HepG2 (cell line): ENCODE results near the gene TMBIM1. TPM values are rescaled to one million over a fixed set of nuclear protein-coding genes. Genes with fewer than 3 reads are reported as not detected.

Experiments
- ARNT2 ChIP-seq: sonication (generic); formaldehyde crosslinking; IDR thresholded peaks from 2 replicates; pipeline ENCODE4 v1.8.0; 2022; ENCODE audit warnings: mild to moderate bottlenecking, low read depth, missing genetic modification reagents, moderate library complexity
- BCL6 ChIP-seq: IDR thresholded peaks from 2 replicates; pipeline ENCODE4 v1.6.1; 2016; ENCODE audit warnings: missing genetic modification reagents, missing compliant biosample characterization
- CREB1 ChIP-seq, 2 experiments: fragments of 450-650 bp in 1 of 2; IDR thresholded peaks; 2 replicates each; pipeline ENCODE4 v1.6.1; 2016 to 2017; ENCODE audit warnings: control low read depth in 1 of 2, mild to moderate bottlenecking in 1 of 2, missing compliant biosample characterization in 1 of 2, missing genetic modification characterization in 1 of 2
- DPF2 ChIP-seq: sonication (generic); formaldehyde crosslinking; IDR thresholded peaks from 2 replicates; pipeline ENCODE4 v1.4.0; 2020; ENCODE audit warnings: mild to moderate bottlenecking, low read depth, missing genetic modification reagents, borderline replicate concordance
- DR1 ChIP-seq: sonication (generic); formaldehyde crosslinking; IDR thresholded peaks from 2 replicates; pipeline ENCODE4 v1.8.0; 2021; ENCODE audit warnings: mild to moderate bottlenecking, missing genetic modification reagents, inconsistent platforms
- FOXM1 ChIP-seq: sonication (generic); formaldehyde crosslinking; IDR thresholded peaks from 2 replicates; pipeline ENCODE4 v1.5.0; 2020; ENCODE audit warnings: missing genetic modification reagents
- FOXP1 ChIP-seq, 2 experiments: fragments of 450-650 bp in 1 of 2; IDR thresholded peaks; 2 replicates each; pipeline ENCODE4 v1.6.1; 2017 to 2018; ENCODE audit warnings: antibody characterized with exemption in 1 of 2
- HIVEP1 ChIP-seq: sonication (generic); formaldehyde crosslinking; IDR thresholded peaks from 2 replicates; pipeline ENCODE4 v1.4.0; 2020; ENCODE audit warnings: mild to moderate bottlenecking, missing genetic modification reagents
- JDP2 ChIP-seq: sonication (generic); formaldehyde crosslinking; IDR thresholded peaks from 2 replicates; pipeline ENCODE4 v1.8.1; 2022; ENCODE audit warnings: missing genetic modification reagents, borderline replicate concordance
- KDM3A ChIP-seq: IDR thresholded peaks from 2 replicates; pipeline ENCODE4 v1.6.1; 2018; ENCODE audit warnings: low read depth, missing compliant biosample characterization
- MED13 ChIP-seq: sonication (generic); formaldehyde crosslinking; IDR thresholded peaks from 2 replicates; pipeline ENCODE4 v1.5.0; 2020; ENCODE audit warnings: missing genetic modification reagents
- NKX3-1 ChIP-seq: sonication (generic); formaldehyde crosslinking; IDR thresholded peaks from 2 replicates; pipeline ENCODE4 v1.5.0; 2020; ENCODE audit warnings: missing genetic modification reagents
- RCOR2 ChIP-seq: IDR thresholded peaks from 2 replicates; pipeline ENCODE4 v1.6.1; 2016; ENCODE audit warnings: missing biosample characterization, missing genetic modification reagents
- REL ChIP-seq: sonication (generic); formaldehyde crosslinking; conservative IDR thresholded peaks from 2 replicates; pipeline ENCODE4 v1.8.0; 2022; ENCODE audit warnings: mild to moderate bottlenecking, missing genetic modification reagents, moderate library complexity
- RXRB ChIP-seq: IDR thresholded peaks from 2 replicates; pipeline ENCODE4 v1.6.1; 2016; ENCODE audit warnings: borderline replicate concordance, missing genetic modification reagents, missing compliant biosample characterization
- SOX5 ChIP-seq: IDR thresholded peaks from 2 replicates; pipeline ENCODE4 v1.6.1; 2016; ENCODE audit warnings: borderline replicate concordance
- STAG1 ChIP-seq: sonication (generic); formaldehyde crosslinking; IDR thresholded peaks from 2 replicates; pipeline ENCODE4 v1.4.0; 2020; ENCODE audit warnings: missing genetic modification reagents
- TBX2 ChIP-seq: sonication (generic); formaldehyde crosslinking; IDR thresholded peaks from 2 replicates; pipeline ENCODE4 v1.5.0; 2020; ENCODE audit warnings: missing genetic modification reagents, mild to moderate bottlenecking, borderline replicate concordance
- ZBTB7B ChIP-seq: sonication (generic); formaldehyde crosslinking; IDR thresholded peaks from 2 replicates; pipeline ENCODE4 v1.4.0; 2020; ENCODE audit warnings: missing genetic modification reagents
- ZMAT3 ChIP-seq: sonication (generic); formaldehyde crosslinking; conservative IDR thresholded peaks from 2 replicates; pipeline ENCODE4 v1.7.0; 2021; ENCODE audit warnings: missing genetic modification reagents
- ZNF143 ChIP-seq: sonication (generic); formaldehyde crosslinking; IDR thresholded peaks from 2 replicates; pipeline ENCODE4 v1.4.0; 2020; ENCODE audit warnings: missing genetic modification reagents
- ZNF160 ChIP-seq: sonication (generic); formaldehyde crosslinking; IDR thresholded peaks from 2 replicates; pipeline ENCODE4 v1.8.0; 2022; ENCODE audit warnings: mild to moderate bottlenecking, inconsistent platforms, missing genetic modification reagents
- ZNF331 ChIP-seq: sonication (generic); formaldehyde crosslinking; IDR thresholded peaks from 2 replicates; pipeline ENCODE4 v1.4.0; 2020; ENCODE audit warnings: missing genetic modification reagents
- ZNF333 ChIP-seq: sonication (generic); formaldehyde crosslinking; IDR thresholded peaks from 2 replicates; pipeline ENCODE4 v1.4.0; 2020; ENCODE audit warnings: mild to moderate bottlenecking, missing genetic modification reagents, borderline replicate concordance
- ZNF460 ChIP-seq: sonication (generic); formaldehyde crosslinking; IDR thresholded peaks from 2 replicates; pipeline ENCODE4 v1.5.1; 2020; ENCODE audit warnings: missing genetic modification reagents, mild to moderate bottlenecking, borderline replicate concordance
- ZNF547 ChIP-seq: sonication (generic); formaldehyde crosslinking; IDR thresholded peaks from 2 replicates; pipeline ENCODE4 v1.5.1; 2020; ENCODE audit warnings: mild to moderate bottlenecking, missing genetic modification reagents
- ZNF577 ChIP-seq: sonication (generic); formaldehyde crosslinking; IDR thresholded peaks from 2 replicates; pipeline ENCODE4 v1.4.0; 2020; ENCODE audit warnings: mild to moderate bottlenecking, low read depth, missing genetic modification reagents, borderline replicate concordance
- ZSCAN31 ChIP-seq: sonication (generic); formaldehyde crosslinking; IDR thresholded peaks from 2 replicates; pipeline ENCODE4 v1.5.0; 2020; ENCODE audit warnings: low read depth, mild to moderate bottlenecking, missing genetic modification reagents
- polyA plus RNA-seq, 8 experiments: library from polyadenylated mRNA; depleted of rRNA in 3 of 8; stranded (reverse) in 7 of 8; unstranded in 1 of 8; fragments of >200 nt; fragmentation: Illumina TruSeq in 4 of 8; extraction: Trizol in 4 of 8; gene quantifications; 2 replicates each; pipeline versions ENCODE4 v1.2.1 to v1.2.3, GENCODE V29; 2011 to 2016; ENCODE audit warnings: low read depth in 4 of 8, missing spikeins in 1 of 8, mixed read lengths in 1 of 8; ENCODE audit not compliant: insufficient read depth in 1 of 8
- total RNA-seq, 5 experiments: library from RNA; depleted of rRNA; stranded (reverse); fragments of >200 nt; fragmentation: Illumina TruSeq; extraction: Trizol; gene quantifications; 2 replicates each; pipeline ENCODE4 v1.2.3, GENCODE V29; 2016; ENCODE audit warnings: low read depth in 1 of 5
- TF ChIP-seq, protein P1 (sequence below), 2 experiments: fragments of 450-650 bp in 1 of 2; sonication (generic) in 1 of 2; formaldehyde crosslinking; IDR thresholded peaks; 2 replicates each; pipeline versions ENCODE4 v1.5.0 to v1.8.0; 2020 to 2022; ENCODE audit warnings: mild to moderate bottlenecking in 1 of 2, missing genetic modification reagents in 1 of 2
- TF ChIP-seq, protein P2 (sequence below): sonication (generic); formaldehyde crosslinking; IDR thresholded peaks from 2 replicates; pipeline ENCODE4 v1.4.0; 2020; ENCODE audit warnings: mild to moderate bottlenecking, missing genetic modification reagents
- TF ChIP-seq, protein P3 (sequence below): sonication (generic); formaldehyde crosslinking; IDR thresholded peaks from 2 replicates; pipeline ENCODE4 v1.8.0; 2022; ENCODE audit warnings: mild to moderate bottlenecking, missing genetic modification reagents

TMBIM1 gene
- total and polyA plus RNA-seq, 2 of the 13 experiments (the other 11 are each of a cell fraction or from before 2014, with no cell fraction given): 127 to 139 TPM

DNA sequence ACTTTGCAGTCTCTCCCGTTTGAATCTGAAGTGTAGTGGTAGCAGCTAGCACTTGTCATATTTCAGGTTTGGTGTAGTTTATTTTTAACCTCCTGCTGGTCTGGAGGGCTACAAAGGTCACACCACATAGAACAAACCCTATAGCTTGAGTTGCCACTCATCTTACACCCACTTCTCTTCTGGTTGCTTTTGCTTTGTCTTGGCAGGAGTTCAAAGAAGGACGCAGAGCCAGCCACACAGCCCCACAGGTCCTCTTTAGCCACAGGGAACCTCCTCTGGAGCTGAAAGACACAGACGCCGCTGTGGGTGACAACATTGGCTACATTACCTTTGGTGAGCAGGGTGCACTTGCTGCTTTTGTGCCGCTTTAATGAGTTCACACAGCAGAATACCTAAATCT, 47.1 kb downstream of the TMBIM1 start (continued):
- TF ChIP-seq, protein P1, sequence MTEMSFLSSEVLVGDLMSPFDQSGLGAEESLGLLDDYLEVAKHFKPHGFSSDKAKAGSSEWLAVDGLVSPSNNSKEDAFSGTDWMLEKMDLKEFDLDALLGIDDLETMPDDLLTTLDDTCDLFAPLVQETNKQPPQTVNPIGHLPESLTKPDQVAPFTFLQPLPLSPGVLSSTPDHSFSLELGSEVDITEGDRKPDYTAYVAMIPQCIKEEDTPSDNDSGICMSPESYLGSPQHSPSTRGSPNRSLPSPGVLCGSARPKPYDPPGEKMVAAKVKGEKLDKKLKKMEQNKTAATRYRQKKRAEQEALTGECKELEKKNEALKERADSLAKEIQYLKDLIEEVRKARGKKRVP (CRISPR knock-in tag; IDR thresholded peaks at IDR 0.05): no peak
- peak; percentile 49; the same call in 1 of the 2 replicates for TF ChIP-seq ZBTB7B (CRISPR knock-in tag)
- TF ChIP-seq ZMAT3 (CRISPR knock-in tag): no peak
- TF ChIP-seq SOX5 (CRISPR knock-in tag): peak; percentile 27; the same call in 1 of the 2 replicates
- TF ChIP-seq DR1: no peak
- TF ChIP-seq, protein P2, sequence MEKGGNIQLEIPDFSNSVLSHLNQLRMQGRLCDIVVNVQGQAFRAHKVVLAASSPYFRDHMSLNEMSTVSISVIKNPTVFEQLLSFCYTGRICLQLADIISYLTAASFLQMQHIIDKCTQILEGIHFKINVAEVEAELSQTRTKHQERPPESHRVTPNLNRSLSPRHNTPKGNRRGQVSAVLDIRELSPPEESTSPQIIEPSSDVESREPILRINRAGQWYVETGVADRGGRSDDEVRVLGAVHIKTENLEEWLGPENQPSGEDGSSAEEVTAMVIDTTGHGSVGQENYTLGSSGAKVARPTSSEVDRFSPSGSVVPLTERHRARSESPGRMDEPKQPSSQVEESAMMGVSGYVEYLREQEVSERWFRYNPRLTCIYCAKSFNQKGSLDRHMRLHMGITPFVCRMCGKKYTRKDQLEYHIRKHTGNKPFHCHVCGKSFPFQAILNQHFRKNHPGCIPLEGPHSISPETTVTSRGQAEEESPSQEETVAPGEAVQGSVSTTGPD: peak; percentile 90
- TF ChIP-seq RXRB (CRISPR knock-in tag): no peak
- TF ChIP-seq FOXP1 (IDR thresholded peaks at IDR 0.05): no peak
- TF ChIP-seq FOXP1 (CRISPR knock-in tag; IDR thresholded peaks at IDR 0.05): peak; percentile 19; the same call in 1 of the 2 replicates
- no peak for TF ChIP-seq STAG1 (CRISPR knock-in tag)
- TF ChIP-seq BCL6 (CRISPR knock-in tag): 0 out of 2 replicates have a peak, but pooled peaks have one; percentile 29
- TF ChIP-seq FOXM1 (CRISPR knock-in tag): no peak
- TF ChIP-seq ZNF547: no peak
- 0 out of 2 replicates have a peak, but pooled peaks have one; percentile 39 for TF ChIP-seq HIVEP1 (CRISPR knock-in tag)
- no peak for TF ChIP-seq MED13
- TF ChIP-seq ARNT2 (CRISPR knock-in tag): no peak
- TF ChIP-seq ZNF160 (CRISPR knock-in tag): no peak
- peak; percentile 44; the same call in 1 of the 2 replicates for TF ChIP-seq ZNF331 (CRISPR knock-in tag)
- TF ChIP-seq JDP2 (CRISPR knock-in tag): no peak
- no peak for TF ChIP-seq KDM3A (CRISPR knock-in tag)
- 0 out of 2 replicates have a peak, but pooled peaks have one; percentile 37 for TF ChIP-seq TBX2 (CRISPR knock-in tag)
- TF ChIP-seq CREB1 (IDR thresholded peaks at IDR 0.05): no peak
- TF ChIP-seq CREB1 (CRISPR knock-in tag; IDR thresholded peaks at IDR 0.05): peak; percentile 22; the same call in 1 of the 2 replicates
- TF ChIP-seq ZSCAN31: no peak
- no peak for TF ChIP-seq ZNF577 (CRISPR knock-in tag)
- TF ChIP-seq ZNF460: no peak
- no peak for TF ChIP-seq ZNF333 (CRISPR knock-in tag)
- TF ChIP-seq, protein P3, sequence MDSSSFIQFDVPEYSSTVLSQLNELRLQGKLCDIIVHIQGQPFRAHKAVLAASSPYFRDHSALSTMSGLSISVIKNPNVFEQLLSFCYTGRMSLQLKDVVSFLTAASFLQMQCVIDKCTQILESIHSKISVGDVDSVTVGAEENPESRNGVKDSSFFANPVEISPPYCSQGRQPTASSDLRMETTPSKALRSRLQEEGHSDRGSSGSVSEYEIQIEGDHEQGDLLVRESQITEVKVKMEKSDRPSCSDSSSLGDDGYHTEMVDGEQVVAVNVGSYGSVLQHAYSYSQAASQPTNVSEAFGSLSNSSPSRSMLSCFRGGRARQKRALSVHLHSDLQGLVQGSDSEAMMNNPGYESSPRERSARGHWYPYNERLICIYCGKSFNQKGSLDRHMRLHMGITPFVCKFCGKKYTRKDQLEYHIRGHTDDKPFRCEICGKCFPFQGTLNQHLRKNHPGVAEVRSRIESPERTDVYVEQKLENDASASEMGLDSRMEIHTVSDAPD: no peak
- no peak for TF ChIP-seq RCOR2 (CRISPR knock-in tag)
- TF ChIP-seq DPF2: no peak
- TF ChIP-seq REL (CRISPR knock-in tag): no peak
- TF ChIP-seq NKX3-1 (CRISPR knock-in tag): no peak
- TF ChIP-seq ZNF143: no peak
